T-helper 9 cell (primary cell): Measurements from ENCODE around the gene C14orf93.
"Not testable (repeated sequence)": the region's sequence is repeated elsewhere in the genome, so short reads cannot be mapped to it uniquely, and the experiment has no call there.

ENCODE experiments used
- DNase-seq: peaks from one replicate; pipeline ENCODE4 v3.0.0-alpha.2; 2020

Gene C14orf93

GRCh38 chr14:23018107-23018506 lies 8.2 kb upstream of the C14orf93 start:
- DNase-seq, result no peak

- no peak for DNase-seq
Measured at GRCh38 chr14:23017091-23017490, 7.1 kb upstream of the C14orf93 start.

- no peak for DNase-seq
Measured at GRCh38 chr14:23015618-23016017, 5.7 kb upstream of the C14orf93 start.

GRCh38 chr14:23013749-23014054 lies 3.8 kb upstream of the C14orf93 start:
- DNase-seq, result not testable (repeated sequence)

GRCh38 chr14:23013054-23013748 lies 3.3 kb upstream of the C14orf93 start:
- no peak for DNase-seq

GRCh38 chr14:23009483-23009938 lies 432 bp downstream of the C14orf93 start:
- no peak for DNase-seq

- DNase-seq, result no peak
Measured at GRCh38 chr14:23008831-23009230, 1.1 kb downstream of the C14orf93 start.

GRCh38 chr14:23006544-23007419 lies 3.2 kb downstream of the C14orf93 start:
- DNase-seq, result peak; percentile 92

- DNase-seq, result no peak
Measured at GRCh38 chr14:23006188-23006534, 3.8 kb downstream of the C14orf93 start.

- no peak for DNase-seq
Measured at GRCh38 chr14:23005451-23006187, 4.3 kb downstream of the C14orf93 start.

- not testable (repeated sequence) for DNase-seq
Measured at GRCh38 chr14:23004274-23004673, 5.7 kb downstream of the C14orf93 start.

GRCh38 chr14:23002592-23002991 lies 7.4 kb downstream of the C14orf93 start:
- DNase-seq, result no peak

- no peak for DNase-seq
Measured at GRCh38 chr14:23000860-23001259, 9.1 kb downstream of the C14orf93 start.

GRCh38 chr14:22998329-22999012 lies 11.5 kb downstream of the C14orf93 start:
- DNase-seq, result no peak

GRCh38 chr14:22997676-22998323 lies 12.1 kb downstream of the C14orf93 start:
- DNase-seq, result no peak

- no peak for DNase-seq
Measured at GRCh38 chr14:22996768-22997654, 12.9 kb downstream of the C14orf93 start.

GRCh38 chr14:22995889-22996625 lies 13.9 kb downstream of the C14orf93 start:
- no peak for DNase-seq

- DNase-seq, result no peak
Measured at GRCh38 chr14:22994762-22995275, 15.1 kb downstream of the C14orf93 start.

- DNase-seq, result no peak
Measured at GRCh38 chr14:22993517-22993916, 16.4 kb downstream of the C14orf93 start.

- no peak for DNase-seq
Measured at GRCh38 chr14:22991852-22992251, 18.1 kb downstream of the C14orf93 start.
